HEK293T (cell line): ENCODE measurements around the gene CHRM5.

Experiments used
- BHLHE40 ChIP-seq: fragments of 450-650 bp; IDR thresholded peaks from 2 replicates; pipeline ENCODE4 v1.6.1; 2016; ENCODE audit warnings: mild to moderate bottlenecking, moderate library complexity, borderline replicate concordance
- CTBP1 ChIP-seq: fragments of 450-650 bp; IDR thresholded peaks from 2 replicates; pipeline ENCODE4 v1.6.1; 2016; ENCODE audit warnings: borderline replicate concordance
- FOXK2 ChIP-seq: fragments of 450-650 bp; IDR thresholded peaks from 2 replicates; pipeline ENCODE4 v1.6.1; 2016; ENCODE audit warnings: mild to moderate bottlenecking
- LEF1 ChIP-seq: fragments of 450-650 bp; IDR thresholded peaks from 2 replicates; pipeline ENCODE4 v1.6.1; 2017; ENCODE audit warnings: mild to moderate bottlenecking, borderline replicate concordance
- PKNOX1 ChIP-seq: fragments of 450-650 bp; IDR thresholded peaks from 2 replicates; pipeline ENCODE4 v1.6.1; 2016
- SUZ12 ChIP-seq: fragments of 450-650 bp; IDR thresholded peaks from 2 replicates; pipeline ENCODE4 v1.6.1; 2016; ENCODE audit warnings: mild to moderate bottlenecking

DNA sequence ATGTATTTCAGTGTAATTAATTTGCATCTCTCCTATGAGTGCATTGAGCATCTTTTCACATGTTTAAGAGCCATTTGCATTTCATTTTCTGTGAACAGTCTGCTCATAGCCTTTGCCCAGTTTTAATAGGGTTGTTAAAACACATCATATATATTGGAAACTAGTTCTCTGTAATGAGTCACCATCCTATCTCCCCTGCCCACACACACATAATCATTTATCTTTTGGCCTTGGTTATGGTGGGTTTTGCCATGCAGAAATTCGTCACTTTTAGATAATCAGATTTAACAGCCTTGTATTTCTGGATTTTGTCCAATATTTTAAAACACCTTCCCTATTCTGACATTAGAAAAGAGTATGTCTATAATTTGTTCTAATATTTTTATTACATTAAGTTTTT, 11.9 kb upstream of the CHRM5 start:
- TF ChIP-seq PKNOX1: no peak
- TF ChIP-seq SUZ12: no peak
- TF ChIP-seq CTBP1: no peak
- no peak for TF ChIP-seq LEF1
- TF ChIP-seq BHLHE40: no peak
- no peak for TF ChIP-seq FOXK2
